Ovary (tissue), 9 donors: Measurements from ENCODE around the gene GALNT17. TPM values are rescaled to one million over a fixed set of nuclear protein-coding genes. Genes with fewer than 3 reads are reported as not detected.

Source experiments
- DNase-seq, 5 donors: peaks; one replicate each; pipeline ENCODE4 v3.0.0-alpha.2; 2019 to 2020
- H3K27ac ChIP-seq, 2 donors: fragments of 200-600 bp; one replicate each; pipeline versions ENCODE4 v1.5.1 to v1.8.0; 2019 to 2022
- H3K27me3 ChIP-seq: fragments of 200-600 bp; one replicate; pipeline ENCODE4 v1.8.0; 2022
- H3K36me3 ChIP-seq: fragments of 200-600 bp; sonication (generic); one replicate; pipeline ENCODE4 v1.5.1; 2019
- H3K4me1 ChIP-seq: one replicate; pipeline ENCODE4 v1.8.1; 2013; ENCODE audit warnings: mild to moderate bottlenecking, moderate library complexity; ENCODE audit not compliant: insufficient read depth
- H3K4me3 ChIP-seq: fragments of 200-600 bp; sonication (generic); one replicate; pipeline ENCODE4 v1.5.1; 2017
- H3K9me3 ChIP-seq, 2 donors: fragments of 200-600 bp in 1 of 2; sonication (generic) in 1 of 2; one replicate each; pipeline versions ENCODE4 v1.5.1 to v1.8.1; 2013 to 2019; ENCODE audit warnings: mild to moderate bottlenecking in 1 of 2, moderate library complexity in 1 of 2
- CTCF ChIP-seq, 3 donors: fragments of 450-650 bp in 2 of 3; fragments of 200-600 bp in 1 of 3; IDR thresholded peaks; one replicate each; pipeline versions ENCODE4 v1.5.1 to v1.8.0; 2016 to 2022; ENCODE audit warnings: antibody characterized with exemption in 3 of 3, mild to moderate bottlenecking in 1 of 3
- EP300 ChIP-seq: sonication (generic); formaldehyde crosslinking; IDR thresholded peaks from one replicate; pipeline ENCODE4 v1.6.1; 2017; ENCODE audit warnings: antibody characterized with exemption
- POLR2A ChIP-seq: fragments of 450-650 bp; IDR thresholded peaks from one replicate; pipeline ENCODE4 v1.6.1; 2017; ENCODE audit warnings: antibody characterized with exemption, mild to moderate bottlenecking, moderate library complexity
- WGBS, 3 donors: extraction: QIAGEN DNeasy Blood & Tissue Kit in 1 of 3; methylation state at CpG; one replicate each; pipeline versions ENCODE4 v1.1.5 to v1.1.7; 2013 to 2017; 5-methylcytosine and 5-hydroxymethylcytosine counted together
- intact Hi-C, 4 donors: fragments of 100-400 bp; cut with DNase I; formaldehyde crosslinking; loops; one replicate each; pipeline versions ENCODE4 v1.11.0 to v1.15.1; 2022 to 2023
- polyA plus RNA-seq, 2 donors: library from polyadenylated mRNA; stranded (reverse); fragments of 200-250 nt in 1 of 2; fragments of 350-450 nt in 1 of 2; fragmentation: Illumina TruSeq in 1 of 2; extraction: RNeasy Lipid Tissue Mini Kit (QIAGEN cat#74804) in 1 of 2; gene quantifications; one replicate each; pipeline ENCODE4 v1.2.3, GENCODE V29; 2013 to 2014
- total RNA-seq, 7 donors: library from RNA; depleted of rRNA in 2 of 7; stranded (reverse); fragments of >200 nt in 2 of 7; fragmentation: NEBNext Ultra II Directional in 3 of 7; extraction: Animal tissue kit (Norgen Biotek cat#: 25700) in 3 of 7; gene quantifications; one replicate each; pipeline versions ENCODE4 v1.1.0 to v1.2.4, GENCODE V29; 2016 to 2023
- donor health status: DM: no; HTN: no; CAD: no; lungs with moderate emphysema.
- donor health status: DM: no; HTN: no; CAD: no.
- donor health status: Bipolar disorder and iron deficiency.
- donor health status: DM: yes; HTN: yes; CAD: no.
- donor health status: DM: no; HTN: no; CAD: no.
- donor health status: DM: yes; HTN: yes; CAD: no.

Gene GALNT17
- total and polyA plus RNA-seq, 9 donors, result 13.4 to 90.1 (median 57.1) TPM

- no peaks in the 10 kb centered on the region for H3K9me3 ChIP-seq
- WGBS, 3 donors, result 77 to 84% (median 78%) methylated on average over 10 of the region's 10 CpGs
- H3K27me3 ChIP-seq, result no peaks in the 10 kb centered on the region
- H3K4me1 ChIP-seq, result no peaks in the 10 kb centered on the region
- H3K4me3 ChIP-seq, result no peak overlapping the region
- H3K36me3 ChIP-seq, result no peaks in the 10 kb centered on the region
- no peak overlapping the region for H3K27ac ChIP-seq
- no peak for TF ChIP-seq POLR2A
- TF ChIP-seq EP300, result no peak
- no peak for DNase-seq
- intact Hi-C loops, result no loop called here
These were observed 197.2 kb downstream of the GALNT17 start for GRCh38 chr7:71329030-71329660.

- intact Hi-C loops, result no loop called here
- 73 to 78% (median 76%) methylated on average over 4 of the region's 4 CpGs for WGBS, 3 donors
- no peak overlapping the region for H3K4me3 ChIP-seq
These were observed 200.3 kb downstream of the GALNT17 start for GRCh38 chr7:71332207-71332606.

GRCh38 chr7:71334541-71334940 is 202.6 kb downstream of the GALNT17 start:
- intact Hi-C loops, result no loop called here

More at GRCh38 chr7:71332207-71332606, 200.3 kb downstream of the GALNT17 start:
- TF ChIP-seq EP300 (no peak), POLR2A (no peak), CTCF (IDR thresholded peaks at IDR 0.05) (no peak)
- no peaks in the 10 kb centered on the region for H3K4me1 ChIP-seq
- DNase-seq, result no peak
- no peaks in the 10 kb centered on the region for H3K9me3 ChIP-seq
- no peaks in the 10 kb centered on the region for H3K36me3 ChIP-seq
- H3K27me3 ChIP-seq, result no peaks in the 10 kb centered on the region
- H3K27ac ChIP-seq, result no peak overlapping the region

GRCh38 chr7:71338866-71339265 is 206.9 kb downstream of the GALNT17 start:
- WGBS, 3 donors, result 58 to 61% (median 61%) methylated on average over 2 of the region's 2 CpGs
- Histone ChIP-seq H3K9me3 (no peaks in the 10 kb centered on the region), H3K4me1 (peaks cover 3% of the 10 kb centered on the region), H3K27ac (no peak overlapping the region), H3K27me3 (no peaks in the 10 kb centered on the region), H3K4me3 (no peak overlapping the region), H3K36me3 (no peaks in the 10 kb centered on the region)
- TF ChIP-seq EP300, result no peak
- no peak for DNase-seq
- intact Hi-C loops, result no loop called here

More at GRCh38 chr7:71334541-71334940, 202.6 kb downstream of the GALNT17 start:
- no peaks in the 10 kb centered on the region for H3K27me3 ChIP-seq
- H3K27ac ChIP-seq, result no peak overlapping the region
- no peaks in the 10 kb centered on the region for H3K9me3 ChIP-seq
- no peak overlapping the region for H3K4me3 ChIP-seq
- DNase-seq, result no peak
- H3K4me1 ChIP-seq, result no peaks in the 10 kb centered on the region
- 3 to 11% (median 8%) methylated on average over 1 of the region's 1 CpG for WGBS, 3 donors
- TF ChIP-seq CTCF (IDR thresholded peaks at IDR 0.05), result no peak
- no peak for TF ChIP-seq POLR2A
- no peak for TF ChIP-seq EP300
- H3K36me3 ChIP-seq, result no peaks in the 10 kb centered on the region

- no peak for TF ChIP-seq POLR2A
- H3K27me3 ChIP-seq, result no peaks in the 10 kb centered on the region
- H3K27ac ChIP-seq, result no peak overlapping the region
- H3K9me3 ChIP-seq, result no peaks in the 10 kb centered on the region
- no peaks in the 10 kb centered on the region for H3K36me3 ChIP-seq
- intact Hi-C loops, result no loop called here
- peaks cover 3% of the 10 kb centered on the region for H3K4me1 ChIP-seq
- no peak for DNase-seq
- no peak overlapping the region for H3K4me3 ChIP-seq
- WGBS, 3 donors, result 37 to 53% (median 41%) methylated on average over 1 of the region's 1 CpG
These were observed 208.0 kb downstream of the GALNT17 start for GRCh38 chr7:71339924-71340323.

- intact Hi-C loops, result no loop called here
- H3K4me3 ChIP-seq, result no peak overlapping the region
- no peak for TF ChIP-seq POLR2A
- no peak for TF ChIP-seq EP300
- no peak for TF ChIP-seq CTCF (IDR thresholded peaks at IDR 0.05)
- H3K27me3 ChIP-seq, result no peaks in the 10 kb centered on the region
- H3K4me1 ChIP-seq, result peaks cover 3% of the 10 kb centered on the region
- no peaks in the 10 kb centered on the region for H3K36me3 ChIP-seq
- H3K27ac ChIP-seq, result no peak overlapping the region
- no peak for DNase-seq
- no peaks in the 10 kb centered on the region for H3K9me3 ChIP-seq
These were observed 210.3 kb downstream of the GALNT17 start for GRCh38 chr7:71342202-71342601.
